Right lobe of liver (tissue), 4 donors: ENCODE results near the gene GGA1.

ENCODE experiments used
- POLR2A ChIP-seq: fragments of 450-650 bp; IDR thresholded peaks from one replicate; pipeline ENCODE4 v1.6.1; 2017; ENCODE audit warnings: antibody characterized with exemption, mild to moderate bottlenecking
- TF ChIP-seq, protein P1 (sequence below), 4 donors: fragments of 200-600 bp in 3 of 4; fragments of 450-650 bp in 1 of 4; IDR thresholded peaks; one replicate each; pipeline versions ENCODE4 v1.5.1 to v1.8.0; 2016 to 2022; ENCODE audit warnings: antibody characterized with exemption in 4 of 4, mild to moderate bottlenecking in 2 of 4
- donor health status: DM: no; HTN: no; CAD: no.
- donor health status: DM: no; HTN: no; CAD: no.
- donor health status: DM: no; HTN: yes; CAD: no.

- TF ChIP-seq, protein P1, sequence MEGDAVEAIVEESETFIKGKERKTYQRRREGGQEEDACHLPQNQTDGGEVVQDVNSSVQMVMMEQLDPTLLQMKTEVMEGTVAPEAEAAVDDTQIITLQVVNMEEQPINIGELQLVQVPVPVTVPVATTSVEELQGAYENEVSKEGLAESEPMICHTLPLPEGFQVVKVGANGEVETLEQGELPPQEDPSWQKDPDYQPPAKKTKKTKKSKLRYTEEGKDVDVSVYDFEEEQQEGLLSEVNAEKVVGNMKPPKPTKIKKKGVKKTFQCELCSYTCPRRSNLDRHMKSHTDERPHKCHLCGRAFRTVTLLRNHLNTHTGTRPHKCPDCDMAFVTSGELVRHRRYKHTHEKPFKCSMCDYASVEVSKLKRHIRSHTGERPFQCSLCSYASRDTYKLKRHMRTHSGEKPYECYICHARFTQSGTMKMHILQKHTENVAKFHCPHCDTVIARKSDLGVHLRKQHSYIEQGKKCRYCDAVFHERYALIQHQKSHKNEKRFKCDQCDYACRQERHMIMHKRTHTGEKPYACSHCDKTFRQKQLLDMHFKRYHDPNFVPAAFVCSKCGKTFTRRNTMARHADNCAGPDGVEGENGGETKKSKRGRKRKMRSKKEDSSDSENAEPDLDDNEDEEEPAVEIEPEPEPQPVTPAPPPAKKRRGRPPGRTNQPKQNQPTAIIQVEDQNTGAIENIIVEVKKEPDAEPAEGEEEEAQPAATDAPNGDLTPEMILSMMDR (IDR thresholded peaks at IDR 0.05), result no peak
- TF ChIP-seq POLR2A, result no peak
Measured at GRCh38 chr22:37672920-37673455, 64.4 kb downstream of the GGA1 start.
